Activated T-cell treated with anti-CD3 and anti-CD28 coated beads, Interleukin-2, amount 50 U/mL, for 24 hours (primary cell): ENCODE data around the gene NTN1.
A peak's percentile ranks its signal among the peaks of the same experiment; 100 is the strongest.

ENCODE experiments used
- DNase-seq: peaks from one replicate; pipeline ENCODE4 v3.0.0-alpha.2; 2020
- H3K27ac Mint-ChIP-seq: 2 replicates; pipeline ENCODE4 v1.8.0; 2020; ENCODE audit warnings: mild to moderate bottlenecking, mixed read lengths
- H3K27me3 Mint-ChIP-seq: 2 replicates; pipeline ENCODE4 v1.8.0; 2020; ENCODE audit warnings: mixed read lengths
- H3K36me3 Mint-ChIP-seq: 2 replicates; pipeline ENCODE4 v1.8.0; 2020; ENCODE audit warnings: low read depth, mixed read lengths
- H3K4me1 Mint-ChIP-seq: 2 replicates; pipeline ENCODE4 v1.8.0; 2020; ENCODE audit warnings: low read depth, mixed read lengths
- H3K4me3 Mint-ChIP-seq: 2 replicates; pipeline ENCODE4 v1.8.0; 2020; ENCODE audit warnings: mild to moderate bottlenecking, moderate library complexity, mixed read lengths
- H3K9me3 Mint-ChIP-seq: 2 replicates; pipeline ENCODE4 v1.8.0; 2020; ENCODE audit warnings: mixed read lengths

NTN1 gene

DNA sequence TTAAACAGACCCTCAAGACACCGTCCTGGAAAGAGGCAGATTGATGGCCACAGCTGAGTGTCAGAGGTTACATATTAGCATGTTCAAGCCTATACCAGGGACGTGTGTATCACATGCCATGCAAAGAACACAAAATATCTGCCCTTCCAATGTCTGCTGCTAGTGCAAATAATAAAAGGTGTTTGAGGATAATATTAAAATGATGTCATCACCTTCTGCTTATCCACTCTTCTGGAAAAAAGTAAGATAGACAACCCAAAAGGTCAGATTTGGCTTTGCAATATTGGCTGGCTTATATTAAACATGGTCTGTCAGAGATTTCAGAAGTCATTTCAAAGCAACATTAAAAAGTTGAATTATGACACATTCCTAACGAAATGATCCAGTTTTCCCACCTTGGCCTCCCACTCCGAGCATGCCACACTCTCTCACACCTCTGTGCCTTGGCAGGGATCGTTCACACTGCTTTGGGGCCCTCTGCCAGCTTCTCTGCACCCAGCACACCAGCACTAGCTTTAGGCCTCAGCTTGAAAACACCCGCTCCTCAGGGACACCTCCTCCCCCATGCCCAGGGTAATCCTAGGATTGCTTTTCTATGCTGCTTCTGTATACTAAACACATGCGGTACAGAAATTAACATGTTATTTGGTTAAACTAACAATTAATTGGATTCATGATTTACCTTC, 248.2 kb downstream of the NTN1 start:
- H3K9me3 Mint-ChIP-seq = no peaks in the 10 kb centered on the region
- H3K36me3 Mint-ChIP-seq = peaks cover 13% of the 10 kb centered on the region
- no peak overlapping the region for H3K4me3 Mint-ChIP-seq
- H3K27me3 Mint-ChIP-seq = no peaks in the 10 kb centered on the region
- H3K27ac Mint-ChIP-seq = no peak overlapping the region
- H3K4me1 Mint-ChIP-seq = peaks cover 25% of the 10 kb centered on the region
- DNase-seq = no peak

DNA sequence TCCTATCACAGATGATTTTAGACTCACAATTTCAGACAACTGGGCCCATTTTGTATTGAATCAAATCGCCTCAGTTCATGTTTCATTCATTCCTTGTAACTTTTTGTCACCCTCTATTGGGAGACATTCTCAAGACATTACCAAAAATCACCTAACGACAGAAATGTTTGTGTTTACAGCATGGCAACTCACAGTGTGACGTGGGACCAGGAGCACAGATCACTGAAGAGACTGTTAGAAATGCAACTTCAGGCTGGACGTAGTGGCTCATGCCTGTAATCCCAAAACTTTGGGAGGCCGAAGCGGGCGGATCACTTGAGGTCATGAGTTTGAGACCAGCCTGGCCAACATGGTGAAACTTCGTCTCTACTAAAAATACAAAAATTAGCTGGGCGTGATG, 249.6 kb downstream of the NTN1 start:
- DNase-seq = no peak
- peaks cover 34% of the 10 kb centered on the region for H3K4me1 Mint-ChIP-seq
- no peak overlapping the region for H3K4me3 Mint-ChIP-seq
- H3K27me3 Mint-ChIP-seq = no peaks in the 10 kb centered on the region
- peaks cover 13% of the 10 kb centered on the region for H3K36me3 Mint-ChIP-seq
- H3K9me3 Mint-ChIP-seq = no peaks in the 10 kb centered on the region
- H3K27ac Mint-ChIP-seq = no peak overlapping the region

DNA sequence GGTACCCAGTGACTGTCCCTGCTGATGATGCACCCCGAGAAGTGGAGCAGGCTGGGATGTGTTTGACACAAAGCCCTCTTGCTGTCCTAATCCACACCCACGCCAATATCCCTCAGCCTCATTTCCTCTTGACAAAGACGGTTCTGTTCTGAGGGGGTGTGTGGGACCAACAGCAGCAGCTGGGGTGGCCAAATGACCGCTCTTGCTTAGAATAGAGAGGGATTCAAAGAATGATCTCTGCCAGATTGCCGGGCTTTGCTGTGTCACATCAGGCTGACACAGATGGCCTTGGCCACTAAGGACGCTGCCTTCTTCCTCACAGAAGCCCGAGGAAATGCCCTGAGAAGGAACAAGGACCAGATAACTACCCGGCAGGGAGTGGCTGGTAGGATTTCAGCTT, 250.7 kb downstream of the NTN1 start:
- Mint-ChIP-seq H3K4me1 (peaks cover 35% of the 10 kb centered on the region), H3K9me3 (no peaks in the 10 kb centered on the region), H3K27ac (no peak overlapping the region), H3K4me3 (no peak overlapping the region), H3K36me3 (peaks cover 13% of the 10 kb centered on the region), H3K27me3 (no peaks in the 10 kb centered on the region)
- DNase-seq = no peak

DNA sequence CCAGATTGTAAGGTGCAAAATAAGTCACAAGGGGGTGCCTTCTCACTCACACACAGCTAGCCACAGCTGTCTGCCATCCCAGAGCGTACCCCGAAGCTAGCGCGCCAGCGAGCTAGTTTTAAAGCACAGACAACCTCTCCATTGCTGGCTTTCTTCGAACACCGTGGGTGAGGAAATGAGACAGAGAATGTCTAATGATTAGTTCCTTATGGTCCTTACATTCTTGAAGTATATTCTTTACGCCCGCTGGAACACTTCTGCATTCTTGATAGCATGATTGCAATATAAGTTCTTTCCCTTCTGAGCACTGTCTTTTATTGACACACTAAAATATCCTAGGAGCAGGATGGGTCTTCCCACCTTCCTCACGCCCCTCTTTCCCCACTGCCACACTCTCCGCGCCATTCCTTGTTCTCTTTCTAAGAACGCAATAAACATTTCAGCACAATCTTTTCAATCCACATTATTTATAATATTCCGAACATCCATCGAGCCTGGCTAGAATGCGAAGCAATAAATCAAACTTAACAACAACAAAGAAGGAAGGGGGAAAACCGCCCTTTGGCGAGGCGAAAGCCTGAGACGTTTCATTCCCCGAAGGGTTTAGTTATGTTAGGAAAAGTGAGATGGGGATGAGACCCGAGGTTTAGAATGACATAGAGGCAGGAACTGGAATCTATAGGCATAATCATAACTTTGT, 251.3 kb downstream of the NTN1 start:
- Mint-ChIP-seq H3K36me3 (peaks cover 11% of the 10 kb centered on the region), H3K27me3 (no peaks in the 10 kb centered on the region), H3K27ac (peak overlapping the region; percentile 98), H3K4me3 (peak overlapping the region; percentile 1), H3K9me3 (no peaks in the 10 kb centered on the region), H3K4me1 (peaks cover 35% of the 10 kb centered on the region)
- DNase-seq = no peak

DNA sequence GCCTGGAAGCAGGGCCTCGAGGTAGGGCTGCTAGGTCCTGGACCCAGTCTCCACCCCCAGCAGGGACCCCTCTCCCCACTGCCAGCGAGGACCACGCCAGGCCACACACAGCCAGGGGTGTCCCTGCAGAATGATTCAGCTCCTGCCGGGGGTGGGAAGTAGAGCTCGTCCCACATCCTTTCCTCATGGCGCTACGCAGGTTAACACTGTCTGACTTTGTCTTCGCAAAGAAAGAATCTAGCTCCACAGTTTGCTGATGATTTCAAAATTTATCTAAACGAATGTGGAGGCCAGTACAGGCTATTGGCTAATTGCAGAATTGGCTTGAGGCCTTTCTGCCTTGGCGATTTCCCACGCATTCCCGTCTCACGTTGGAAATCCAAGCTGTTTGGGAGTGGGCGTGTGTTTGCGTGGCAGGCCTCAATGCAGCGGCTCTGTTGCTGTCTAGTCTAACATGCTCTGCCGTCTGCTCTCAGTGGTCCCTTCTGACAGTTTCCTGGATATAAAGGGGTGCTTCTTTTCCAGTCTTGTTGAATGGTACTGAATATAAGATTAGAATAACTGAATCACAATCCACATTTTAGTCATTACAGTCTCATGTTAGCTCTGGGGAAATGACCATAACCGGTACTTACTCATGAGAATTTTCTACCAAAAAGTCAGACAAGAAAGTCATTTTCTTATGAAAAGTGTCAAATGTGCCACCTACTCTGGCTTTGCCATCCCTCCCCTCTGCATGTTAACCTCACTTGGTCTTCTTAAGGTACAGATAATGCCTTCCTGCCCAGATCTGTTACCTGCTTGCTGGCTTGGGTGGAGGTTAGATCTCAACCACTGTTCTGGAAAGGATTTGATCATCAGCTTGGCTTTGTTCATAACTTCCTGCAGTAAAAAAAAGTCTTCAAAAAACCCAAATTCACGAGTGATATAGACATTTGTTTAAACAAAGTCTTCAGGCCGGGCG, 252.4 kb downstream of the NTN1 start:
- H3K4me1 Mint-ChIP-seq = peaks cover 35% of the 10 kb centered on the region
- DNase-seq = peak; percentile 57
- peak overlapping the region; percentile 60 for H3K4me3 Mint-ChIP-seq
- H3K27me3 Mint-ChIP-seq = no peaks in the 10 kb centered on the region
- peaks cover 8% of the 10 kb centered on the region for H3K36me3 Mint-ChIP-seq
- H3K9me3 Mint-ChIP-seq = no peaks in the 10 kb centered on the region
- H3K27ac Mint-ChIP-seq = peak overlapping the region; percentile 98

DNA sequence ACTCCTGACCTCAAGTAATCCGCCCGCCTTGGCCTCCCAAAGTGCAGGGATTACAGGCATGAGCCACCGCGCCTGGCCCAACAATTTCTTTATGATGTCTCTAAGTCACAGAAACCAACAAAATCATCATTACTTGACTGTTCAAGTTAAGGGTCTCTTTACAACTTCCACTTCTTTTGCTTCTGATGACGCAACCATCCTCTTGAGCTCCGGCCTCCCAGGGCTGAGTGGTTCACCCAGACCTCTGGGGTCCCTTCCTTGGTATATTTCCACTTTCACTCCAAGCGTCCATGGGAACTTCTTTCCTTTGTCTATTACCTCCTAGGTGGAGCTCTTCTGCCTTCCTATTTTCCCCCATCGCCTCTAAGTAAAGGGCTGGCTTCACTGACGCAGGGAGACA, 253.7 kb downstream of the NTN1 start:
- H3K36me3 Mint-ChIP-seq = peaks cover 2% of the 10 kb centered on the region
- peaks cover 35% of the 10 kb centered on the region for H3K4me1 Mint-ChIP-seq
- peak overlapping the region; percentile 84 for H3K27ac Mint-ChIP-seq
- no peaks in the 10 kb centered on the region for H3K27me3 Mint-ChIP-seq
- H3K9me3 Mint-ChIP-seq = no peaks in the 10 kb centered on the region
- DNase-seq = no peak
- no peak overlapping the region for H3K4me3 Mint-ChIP-seq

DNA sequence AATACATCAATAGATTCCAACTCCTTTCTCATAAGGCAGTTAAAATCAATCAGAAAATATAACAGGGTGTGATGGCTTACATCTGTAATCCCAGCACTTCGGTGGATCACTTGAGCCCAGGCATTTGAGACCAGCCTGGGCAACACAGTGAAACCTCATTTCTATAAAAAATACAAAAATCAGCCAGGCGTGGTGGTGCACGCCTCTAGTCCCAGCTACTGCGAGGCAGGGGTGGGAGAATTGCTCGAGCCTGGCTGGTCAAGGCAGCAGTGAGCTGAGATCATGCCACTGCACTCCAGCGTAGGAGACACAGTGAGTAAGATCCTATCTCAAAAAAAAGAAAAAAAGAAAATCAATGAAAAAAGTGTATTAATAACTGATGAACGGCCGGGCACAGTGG, 258.6 kb downstream of the NTN1 start:
- Mint-ChIP-seq H3K4me3 (no peak overlapping the region), H3K27ac (no peak overlapping the region), H3K9me3 (no peaks in the 10 kb centered on the region), H3K27me3 (no peaks in the 10 kb centered on the region), H3K36me3 (peaks cover 2% of the 10 kb centered on the region), H3K4me1 (peaks cover 11% of the 10 kb centered on the region)
- no peak for DNase-seq

DNA sequence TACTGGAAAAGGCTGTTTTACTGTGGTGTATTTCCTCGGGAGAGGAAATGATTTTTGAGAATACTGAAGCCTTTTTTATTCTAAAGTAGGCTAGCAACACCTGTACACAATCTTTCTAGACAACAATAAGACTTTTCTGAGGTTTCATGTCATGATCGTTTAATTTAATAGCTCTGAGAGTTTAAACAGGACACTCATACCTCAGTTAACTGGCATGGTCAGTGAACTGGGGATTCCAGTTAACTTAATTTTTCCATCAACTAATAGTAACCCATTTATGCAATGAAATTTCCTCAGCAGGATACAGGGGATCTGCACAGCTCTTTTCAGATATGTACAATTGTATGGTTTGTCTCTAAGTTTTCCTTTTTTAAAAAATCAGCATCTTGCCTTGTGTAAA, 262.6 kb downstream of the NTN1 start:
- DNase-seq = no peak
- Mint-ChIP-seq H3K27ac (no peak overlapping the region), H3K4me1 (peaks cover 27% of the 10 kb centered on the region), H3K36me3 (peaks cover 2% of the 10 kb centered on the region), H3K4me3 (no peak overlapping the region), H3K27me3 (no peaks in the 10 kb centered on the region), H3K9me3 (no peaks in the 10 kb centered on the region)

DNA sequence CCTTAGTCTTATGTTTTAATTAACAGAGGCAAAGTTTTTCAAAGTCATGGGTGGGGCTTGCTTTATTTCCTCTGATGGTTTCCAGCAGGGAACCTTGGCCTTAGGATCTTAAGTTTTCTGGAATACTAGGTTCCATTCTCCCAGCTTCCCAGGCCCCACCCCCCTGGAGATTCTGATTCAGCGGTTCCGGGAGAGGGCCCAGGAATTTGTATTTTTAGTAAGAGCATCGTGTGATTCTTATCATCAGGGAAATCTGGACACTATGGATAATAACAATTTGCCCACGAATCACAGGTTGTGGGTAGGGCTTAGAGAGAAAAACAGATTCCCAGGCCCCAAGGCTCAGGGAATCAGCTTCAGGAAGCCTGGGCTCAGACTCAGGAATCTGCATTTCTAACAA, 263.6 kb downstream of the NTN1 start:
- no peak for DNase-seq
- no peak overlapping the region for H3K27ac Mint-ChIP-seq
- H3K9me3 Mint-ChIP-seq = no peaks in the 10 kb centered on the region

DNA sequence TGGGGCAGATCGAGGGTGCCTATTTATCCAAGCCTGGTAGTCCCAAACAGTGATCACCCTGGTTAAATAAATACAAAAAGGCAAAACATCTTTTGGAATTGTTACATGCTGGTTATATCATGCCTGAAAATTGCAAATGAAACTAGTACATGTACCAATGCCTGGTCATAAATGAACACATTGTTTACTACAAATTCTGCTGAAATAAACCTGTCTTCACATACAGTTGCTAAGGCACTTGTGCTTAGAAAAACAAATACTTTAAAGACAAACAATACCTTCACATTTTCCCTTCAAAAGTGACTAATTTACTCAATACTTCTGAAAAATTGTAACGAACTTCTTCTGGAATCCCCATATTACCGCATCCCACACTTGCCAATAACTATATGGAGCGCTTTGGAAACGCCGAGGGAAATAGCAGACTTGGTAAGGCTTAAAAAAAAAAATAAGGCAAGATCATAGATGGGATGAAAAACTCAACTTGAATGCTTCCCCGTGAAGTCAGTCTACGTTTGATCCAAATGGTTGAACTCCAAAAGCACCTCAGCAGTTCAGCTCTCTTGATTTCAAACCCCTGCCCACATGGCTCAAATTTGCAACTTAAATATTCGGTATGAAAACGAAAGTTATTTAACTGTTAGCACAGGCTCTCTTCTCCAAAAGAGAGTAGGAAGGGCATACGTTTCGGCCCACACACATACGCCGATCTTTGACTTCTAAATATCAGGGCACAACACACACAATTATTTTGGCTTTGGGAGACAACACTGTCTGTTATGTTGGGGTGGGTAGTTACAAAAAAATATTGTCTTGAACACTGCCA, 264.5 kb downstream of the NTN1 start:
- Mint-ChIP-seq H3K27ac (no peak overlapping the region), H3K4me1 (peaks cover 47% of the 10 kb centered on the region), H3K9me3 (no peaks in the 10 kb centered on the region), H3K4me3 (no peak overlapping the region), H3K27me3 (no peaks in the 10 kb centered on the region), H3K36me3 (peaks cover 2% of the 10 kb centered on the region)
- no peak for DNase-seq

More for the DNA sequence above, 263.6 kb downstream of the NTN1 start:
- Mint-ChIP-seq H3K27me3 (no peaks in the 10 kb centered on the region), H3K4me3 (no peak overlapping the region), H3K36me3 (peaks cover 2% of the 10 kb centered on the region), H3K4me1 (peaks cover 37% of the 10 kb centered on the region)

DNA sequence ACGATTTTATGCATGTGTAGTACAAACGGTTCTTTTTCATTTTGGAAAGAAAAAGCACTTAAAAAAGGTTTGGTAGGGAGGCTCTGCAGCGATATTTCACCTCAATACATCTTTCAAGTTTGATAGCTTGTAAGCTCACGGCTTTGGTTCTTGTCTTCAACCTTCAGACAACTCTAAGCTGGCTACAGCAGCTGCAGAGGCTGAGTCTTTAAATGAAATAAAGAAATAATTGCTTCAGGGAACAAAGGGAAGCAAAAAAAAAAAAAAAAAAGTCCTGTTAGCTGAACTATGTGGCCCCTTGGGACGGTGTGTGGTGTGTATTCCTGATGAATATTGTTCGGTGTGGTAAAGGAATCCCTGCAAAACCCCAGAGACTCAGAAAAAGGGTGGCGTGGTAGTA, 265.1 kb downstream of the NTN1 start:
- Mint-ChIP-seq H3K27ac (peak overlapping the region; percentile 4), H3K9me3 (no peaks in the 10 kb centered on the region), H3K4me1 (peaks cover 52% of the 10 kb centered on the region), H3K36me3 (peaks cover 2% of the 10 kb centered on the region), H3K4me3 (no peak overlapping the region), H3K27me3 (no peaks in the 10 kb centered on the region)
- DNase-seq = no peak

DNA sequence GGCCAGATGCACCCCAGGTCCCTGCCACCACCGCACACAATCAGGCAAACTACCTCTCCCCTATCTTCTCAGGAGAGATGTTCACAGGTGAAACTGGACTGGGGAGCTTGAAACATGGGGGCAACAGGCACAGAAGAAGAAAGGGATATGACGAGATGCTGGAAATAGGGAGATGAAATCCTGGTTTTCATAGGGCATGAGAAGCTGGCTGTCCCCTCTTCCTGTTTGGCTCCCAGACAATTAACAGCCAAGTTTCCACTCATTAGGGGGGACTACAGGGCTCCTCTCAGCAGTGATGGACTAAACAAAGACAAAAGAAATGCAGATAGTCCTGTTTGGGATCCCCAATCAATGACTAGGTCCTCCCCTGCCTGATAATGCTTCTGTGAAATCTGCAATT, 266.0 kb downstream of the NTN1 start:
- no peak for DNase-seq
- H3K4me1 Mint-ChIP-seq = peaks cover 58% of the 10 kb centered on the region
- H3K36me3 Mint-ChIP-seq = peaks cover 2% of the 10 kb centered on the region
- H3K9me3 Mint-ChIP-seq = no peaks in the 10 kb centered on the region
- H3K27ac Mint-ChIP-seq = no peak overlapping the region
- H3K27me3 Mint-ChIP-seq = no peaks in the 10 kb centered on the region
- no peak overlapping the region for H3K4me3 Mint-ChIP-seq

DNA sequence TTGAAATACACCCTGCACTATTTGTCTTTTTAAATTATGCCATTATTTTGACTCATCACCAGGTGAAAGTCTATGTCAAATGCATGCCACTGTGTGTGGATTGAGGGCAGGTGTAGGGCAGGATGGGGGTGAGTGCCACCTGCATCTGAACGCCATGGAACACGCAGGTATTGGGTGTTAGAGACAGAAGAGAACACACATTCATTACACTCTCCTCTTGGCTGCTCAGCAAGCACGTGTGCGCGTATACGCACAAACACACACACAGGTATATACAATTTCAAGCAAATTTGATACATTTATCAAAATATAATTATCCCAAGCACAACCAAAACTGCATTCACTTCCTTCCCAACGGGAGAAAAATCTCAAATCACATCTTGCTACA, 268.9 kb downstream of the NTN1 start:
- peak overlapping the region; percentile 91 for H3K27ac Mint-ChIP-seq
- H3K4me1 Mint-ChIP-seq = peaks cover 65% of the 10 kb centered on the region
- H3K4me3 Mint-ChIP-seq = peak overlapping the region; percentile 44
- DNase-seq = peak; percentile 55
- no peaks in the 10 kb centered on the region for H3K36me3 Mint-ChIP-seq
- H3K27me3 Mint-ChIP-seq = no peaks in the 10 kb centered on the region
- no peaks in the 10 kb centered on the region for H3K9me3 Mint-ChIP-seq
